ENCODE results near the gene AATK. TPM values are rescaled to one million over a fixed set of nuclear protein-coding genes. Genes with fewer than 3 reads are reported as not detected.
A peak's percentile ranks its signal among the peaks of the same experiment; 100 is the strongest.

AATK gene
- total and polyA plus RNA-seq, 2 of the 13 experiments (the other 11 are each of a cell fraction or from before 2014, with no cell fraction given), result 2.9 to 8.4 TPM

- POLR2A ChIA-PET, result interaction anchor here (1.1 kb wide), 1 partner anchor 79 kb away, joined by 6 read pairs; no protein-coding TSS in a partner anchor
- H3K4me2 ChIP-seq (ENCODE audit: low read depth, low read length), result no peak overlapping the region
- CTCF ChIA-PET (ENCODE audit: low intra/inter-chr PET ratio, low total read pairs), result no interaction called here
- no peak for TF ChIP-seq SATB2 (CRISPR knock-in tag; IDR thresholded peaks at IDR 0.05)
- TF ChIP-seq HHEX (CRISPR knock-in tag; IDR thresholded peaks at IDR 0.05), result no peak
- peak; percentile 27 for TF ChIP-seq AGO2 (optimal IDR thresholded peaks at IDR 0.05; ENCODE audit: low read depth, low read length)
- TF ChIP-seq ZNF687 (CRISPR knock-in tag; IDR thresholded peaks at IDR 0.05), result 0 out of 2 replicates have a peak, but pooled peaks have one; percentile 5
- no peak for TF ChIP-seq ZSCAN9 (CRISPR knock-in tag; IDR thresholded peaks at IDR 0.05; ENCODE audit: borderline replicate concordance)
- no peak overlapping the region for H3K4me3 ChIP-seq (replicated peaks in 1 of 3; ENCODE audit: insufficient read depth in 1 of 3, low read depth in 2 of 3, low read length in 3 of 3)
- H3K27ac ChIP-seq (ENCODE audit: extremely low read length, insufficient read depth, low read length), result no peak overlapping the region
- no peak for FAIRE-seq
- no peak overlapping the region for H2AFZ ChIP-seq (ENCODE audit: low read length)
- WGBS (ENCODE audit: low lambda C conversion rate), result 91% methylated on average over 5 of the region's 11 CpGs
- intact Hi-C loops (cut with micrococcal nuclease; ENCODE audit: unreplicated experiment) (no loop called here), in situ Hi-C loops (cut with HindIII; ENCODE audit: extremely low pct_ligation_motif_present, low pct_unique_long_range_greater_than_20kb) (no loop called here)
- H3K4me1 ChIP-seq (ENCODE audit: insufficient read depth, low read length), result peaks cover 7% of the 10 kb centered on the region; the same call in 1 of the 2 replicates
- peaks cover 0 to 2% of the 10 kb centered on the region in 2 experiments; a peak in 1 of 5 replicates for H3K36me3 ChIP-seq (replicated peaks in 1 of 2; ENCODE audit: control insufficient read depth in 1 of 2, insufficient read depth in 2 of 2, low read length in 2 of 2)
- H3K27me3 ChIP-seq (ENCODE audit: control insufficient read depth in 1 of 2, insufficient read depth in 2 of 2, low read length in 2 of 2), result no peaks in the 10 kb centered on the region
- no peak for DNase-seq (ENCODE audit: low spot score)
- H3K79me2 ChIP-seq (ENCODE audit: insufficient read depth, low read length), result no peaks in the 10 kb centered on the region
- no peaks in the 10 kb centered on the region for H3K9me3 ChIP-seq (ENCODE audit: low read length)
- no TSS peak for BruUV-seq (replicated peaks)
- no peak overlapping the region for H3K9ac ChIP-seq (ENCODE audit: insufficient read depth, low read depth, low read length)
- H4K20me1 ChIP-seq (ENCODE audit: insufficient read depth, low read length), result peaks cover 2% of the 10 kb centered on the region; the same call in 1 of the 2 replicates
- no peak for ATAC-seq
Measured at GRCh38 chr17:81115219-81115618, 50.8 kb downstream of the AATK start.

Data from HepG2 (cell line).